GM12891 (cell line): ENCODE results near the gene TMEM120A.

Experiments used
- PAX5 ChIP-seq: IDR thresholded peaks from 2 replicates; pipeline ENCODE4 v1.6.1; 2011; ENCODE audit warnings: low read length, moderate library complexity, mild to moderate bottlenecking; ENCODE audit not compliant: insufficient read depth, severe bottlenecking
- POLR2A ChIP-seq: IDR thresholded peaks from 2 replicates; pipeline ENCODE4 v1.6.1; 2011; ENCODE audit warnings: low read depth, low read length, control low read depth
- POLR2AphosphoS5 ChIP-seq: IDR thresholded peaks from 2 replicates; pipeline ENCODE4 v1.6.1; 2011; ENCODE audit warnings: low read depth, low read length, control low read depth
- POU2F2 ChIP-seq: IDR thresholded peaks from 2 replicates; pipeline ENCODE4 v1.6.1; 2011; ENCODE audit warnings: low read depth, mild to moderate bottlenecking, control low read depth, low read length, moderate library complexity
- TAF1 ChIP-seq: IDR thresholded peaks from 2 replicates; pipeline ENCODE4 v1.6.1; 2011; ENCODE audit warnings: low read depth, low read length, control low read depth

- TF ChIP-seq TAF1 (no peak), POLR2AphosphoS5 (no peak), POLR2A (no peak), POU2F2 (no peak), PAX5 (no peak)
These were observed 8.4 kb upstream of the TMEM120A start for GRCh38 chr7:76002822-76003221.
